ENCODE measurements around the gene TMEM151B. TPM values are rescaled to one million over a fixed set of nuclear protein-coding genes. Genes with fewer than 3 reads are reported as not detected.
A peak's percentile ranks its signal among the peaks of the same experiment; 100 is the strongest.
"Not testable (repeated sequence)": the region's sequence is repeated elsewhere in the genome, so short reads cannot be mapped to it uniquely, and the experiment has no call there.

TMEM151B gene
- total RNA-seq, 2 donors from 2014 or later, result 0.12 to 0.19 TPM

DNA sequence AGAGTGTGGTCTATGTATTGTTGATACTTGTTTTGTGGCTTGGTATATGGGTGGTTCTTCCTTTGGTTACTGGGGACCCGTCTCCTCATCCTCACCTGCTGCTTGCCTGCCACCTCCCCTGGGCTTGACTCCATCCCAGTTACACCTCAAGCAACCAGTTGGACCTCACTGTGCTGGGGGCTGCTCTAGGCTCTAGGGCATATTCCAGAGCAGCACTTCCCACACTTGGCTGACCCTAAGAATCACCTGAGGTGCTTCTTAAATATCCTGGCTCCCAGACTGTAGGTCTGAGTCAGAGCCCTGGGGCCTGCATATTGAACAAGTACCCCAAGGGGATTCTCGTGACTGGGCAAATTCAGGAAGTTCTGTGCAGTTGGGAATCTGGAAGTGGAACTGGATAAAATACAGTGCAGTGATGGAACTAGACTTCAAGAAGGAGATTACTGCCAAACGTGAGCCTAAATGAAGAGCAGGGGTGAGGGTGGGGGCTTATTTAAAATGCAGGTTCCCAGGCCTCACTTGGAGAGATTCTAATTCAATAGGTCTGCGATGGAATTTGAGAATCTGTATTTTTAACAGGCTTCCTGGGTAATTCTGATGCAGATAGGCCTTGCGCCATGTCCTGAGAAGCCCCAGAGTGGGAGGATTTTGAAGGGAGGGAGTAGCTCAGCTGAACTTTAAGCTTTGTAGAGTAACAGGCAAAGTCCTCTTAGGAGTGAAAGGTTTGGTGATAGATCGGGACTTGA, 79.8 kb downstream of the TMEM151B start:
- Histone ChIP-seq H3K27ac (no peak overlapping the region), H3K9me3 (no peaks in the 10 kb centered on the region), H3K4me1 (no peaks in the 10 kb centered on the region), H3K36me3 (no peaks in the 10 kb centered on the region), H3K27me3 (no peaks in the 10 kb centered on the region), H3K4me3 (no peak overlapping the region), H3K9ac (ENCODE audit: low read depth in 2 of 2, low read length in 2 of 2) (no peak overlapping the region)
- no peak for DNase-seq
- TF ChIP-seq, protein P1, sequence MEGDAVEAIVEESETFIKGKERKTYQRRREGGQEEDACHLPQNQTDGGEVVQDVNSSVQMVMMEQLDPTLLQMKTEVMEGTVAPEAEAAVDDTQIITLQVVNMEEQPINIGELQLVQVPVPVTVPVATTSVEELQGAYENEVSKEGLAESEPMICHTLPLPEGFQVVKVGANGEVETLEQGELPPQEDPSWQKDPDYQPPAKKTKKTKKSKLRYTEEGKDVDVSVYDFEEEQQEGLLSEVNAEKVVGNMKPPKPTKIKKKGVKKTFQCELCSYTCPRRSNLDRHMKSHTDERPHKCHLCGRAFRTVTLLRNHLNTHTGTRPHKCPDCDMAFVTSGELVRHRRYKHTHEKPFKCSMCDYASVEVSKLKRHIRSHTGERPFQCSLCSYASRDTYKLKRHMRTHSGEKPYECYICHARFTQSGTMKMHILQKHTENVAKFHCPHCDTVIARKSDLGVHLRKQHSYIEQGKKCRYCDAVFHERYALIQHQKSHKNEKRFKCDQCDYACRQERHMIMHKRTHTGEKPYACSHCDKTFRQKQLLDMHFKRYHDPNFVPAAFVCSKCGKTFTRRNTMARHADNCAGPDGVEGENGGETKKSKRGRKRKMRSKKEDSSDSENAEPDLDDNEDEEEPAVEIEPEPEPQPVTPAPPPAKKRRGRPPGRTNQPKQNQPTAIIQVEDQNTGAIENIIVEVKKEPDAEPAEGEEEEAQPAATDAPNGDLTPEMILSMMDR (IDR thresholded peaks at IDR 0.05), result no peak
- intact Hi-C loops (cut with DNase I), result no loop called here

DNA sequence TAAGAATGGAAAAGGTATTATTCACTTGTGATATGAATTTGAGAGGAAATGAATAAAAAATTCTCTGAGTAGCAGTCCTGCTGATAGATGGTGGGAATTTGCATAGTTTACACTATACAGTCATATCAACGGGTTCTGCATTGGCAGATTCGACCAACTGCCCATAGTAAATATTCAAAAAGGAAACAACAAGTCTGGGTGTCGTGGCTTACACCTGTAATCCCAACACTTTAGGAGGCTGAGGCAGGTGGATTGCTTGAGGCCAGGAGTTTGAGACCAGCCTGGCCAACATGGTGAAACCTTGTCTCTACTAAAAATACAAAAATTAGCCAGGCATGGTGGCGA, 80.4 kb downstream of the TMEM151B start:
- H3K4me1 ChIP-seq; DNase-seq; H3K4me3 ChIP-seq; H3K9me3 ChIP-seq; H3K9ac ChIP-seq (ENCODE audit: low read depth in 2 of 2, low read length in 2 of 2); intact Hi-C loops (cut with DNase I); H3K36me3 ChIP-seq; H3K27ac ChIP-seq; H3K27me3 ChIP-seq: not testable (repeated sequence)

DNA sequence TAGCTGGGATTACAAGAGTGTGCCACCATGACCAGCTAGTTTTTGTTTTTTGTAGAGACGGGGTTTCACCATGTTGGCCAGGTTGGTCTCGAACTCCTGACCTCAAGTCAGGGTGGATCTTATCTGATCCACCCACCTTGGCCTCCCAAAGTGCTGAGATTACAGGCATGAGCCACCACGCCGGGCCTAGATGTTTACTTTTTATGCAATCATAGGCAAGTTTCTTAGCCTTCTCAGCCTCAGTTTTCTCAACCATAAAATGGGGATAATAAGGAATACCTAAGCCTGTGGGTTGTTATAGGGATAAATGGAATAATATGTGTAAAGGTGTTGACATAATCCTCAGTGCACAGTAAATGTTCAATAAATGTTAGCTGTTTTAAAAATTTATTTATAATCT, 82.0 kb downstream of the TMEM151B start:
- Histone ChIP-seq H3K9me3 (no peaks in the 10 kb centered on the region), H3K4me3 (no peak overlapping the region), H3K27ac (no peak overlapping the region), H3K27me3 (no peaks in the 10 kb centered on the region), H3K4me1 (no peaks in the 10 kb centered on the region), H3K9ac (ENCODE audit: low read depth in 2 of 2, low read length in 2 of 2) (no peak overlapping the region), H3K36me3 (no peaks in the 10 kb centered on the region)
- intact Hi-C loops (cut with DNase I), result no loop called here
- TF ChIP-seq, protein P1 (IDR thresholded peaks at IDR 0.05), result no peak
- DNase-seq, result no peak

DNA sequence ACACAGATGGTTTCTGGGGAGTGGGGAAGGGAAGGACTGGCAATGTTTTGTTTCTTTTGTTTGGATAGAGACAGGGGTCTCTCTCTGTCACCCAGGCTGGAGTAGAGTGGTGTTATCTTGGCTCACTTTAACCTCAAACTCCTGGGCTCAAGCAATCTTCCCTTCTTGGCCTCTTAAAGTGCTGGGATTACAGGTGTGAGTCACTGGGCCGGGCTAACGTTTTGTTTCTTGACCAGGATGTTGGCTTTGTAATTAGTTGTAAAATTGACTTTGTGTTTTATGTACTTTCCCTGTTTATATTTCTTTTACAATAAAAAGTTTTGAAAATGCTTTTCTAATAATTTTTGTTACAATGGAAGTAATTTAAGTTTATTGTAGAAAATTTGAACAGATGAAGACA, 83.1 kb downstream of the TMEM151B start:
- intact Hi-C loops (cut with DNase I), result no loop called here
- Histone ChIP-seq H3K4me1 (no peaks in the 10 kb centered on the region), H3K27me3 (no peaks in the 10 kb centered on the region), H3K36me3 (no peaks in the 10 kb centered on the region), H3K9ac (ENCODE audit: low read depth in 2 of 2, low read length in 2 of 2) (no peak overlapping the region), H3K27ac (no peak overlapping the region), H3K9me3 (no peaks in the 10 kb centered on the region), H3K4me3 (no peak overlapping the region)
- peak; percentile 59 for DNase-seq
- TF ChIP-seq, protein P1 (IDR thresholded peaks at IDR 0.05), result no peak

DNA sequence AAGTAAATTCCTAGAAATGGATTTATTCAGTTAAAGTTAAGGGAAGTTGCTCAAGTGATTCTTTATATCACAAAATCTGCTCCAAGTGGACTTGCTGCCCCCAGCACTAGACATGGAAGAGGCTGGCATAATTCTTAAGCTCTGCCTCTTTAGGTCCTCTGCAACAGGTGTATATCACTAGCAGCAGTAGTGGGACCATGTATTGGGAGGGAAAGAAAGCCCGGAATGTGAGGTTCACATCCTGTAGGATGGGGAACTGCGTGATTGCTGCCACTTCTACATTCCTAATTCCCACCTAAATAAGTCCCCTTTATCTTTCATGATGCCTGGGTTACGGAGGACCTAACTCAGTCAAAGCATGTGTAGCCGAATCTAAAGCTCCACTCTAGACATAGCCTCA, 85.4 kb downstream of the TMEM151B start:
- Histone ChIP-seq H3K36me3 (no peaks in the 10 kb centered on the region), H3K27ac (no peak overlapping the region), H3K4me1 (no peaks in the 10 kb centered on the region), H3K27me3 (no peaks in the 10 kb centered on the region), H3K9me3 (no peaks in the 10 kb centered on the region), H3K4me3 (no peak overlapping the region), H3K9ac (ENCODE audit: low read depth in 2 of 2, low read length in 2 of 2) (no peak overlapping the region)
- DNase-seq, result no peak
- TF ChIP-seq, protein P1 (IDR thresholded peaks at IDR 0.05), result no peak
- intact Hi-C loops (cut with DNase I), result no loop called here

DNA sequence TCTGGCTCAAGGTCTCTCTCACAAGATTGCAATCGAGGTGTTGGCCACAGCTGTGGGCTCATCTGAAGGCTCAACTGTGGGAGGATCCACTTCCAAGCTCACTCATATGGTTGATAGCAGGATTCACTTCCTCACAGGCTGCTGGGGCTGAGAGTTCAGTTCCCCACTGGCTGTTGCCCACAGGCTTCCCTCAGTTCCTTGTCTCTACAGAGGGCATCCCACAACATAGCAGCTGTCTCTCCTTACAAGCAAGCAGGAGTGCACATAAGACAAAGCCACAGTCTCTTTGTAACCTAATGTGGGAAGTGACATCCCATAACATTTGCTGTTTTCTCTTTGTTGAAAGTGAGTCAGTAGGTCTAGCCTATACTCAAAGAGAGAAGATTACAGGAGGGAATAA, 86.2 kb downstream of the TMEM151B start:
- Histone ChIP-seq H3K36me3 (no peaks in the 10 kb centered on the region), H3K27me3 (no peaks in the 10 kb centered on the region), H3K4me3 (no peak overlapping the region), H3K9me3 (no peaks in the 10 kb centered on the region), H3K27ac (no peak overlapping the region), H3K4me1 (no peaks in the 10 kb centered on the region), H3K9ac (ENCODE audit: low read depth in 2 of 2, low read length in 2 of 2) (no peak overlapping the region)
- no peak for DNase-seq
- intact Hi-C loops (cut with DNase I), result no loop called here
- TF ChIP-seq, protein P1 (IDR thresholded peaks at IDR 0.05), result no peak

Other genes starting within 250 kb of the TMEM151B start
- 10 to 100 TPM; 72.0 to 77.7 TPM for gene MRPL14, start 143.0 kb upstream of the TMEM151B start, total RNA-seq
- 10 to 100 TPM; 74.3 to 95.3 TPM for gene TMEM63B, start 142.9 kb upstream of the TMEM151B start, total RNA-seq
- 1 to 10 TPM in 1 of 2 donors, not detected in 1; 2.0 TPM for gene CAPN11, start 111.6 kb upstream of the TMEM151B start, total RNA-seq
- not detected for gene MYMX, start 53.5 kb upstream of the TMEM151B start, total RNA-seq
- 10 to 100 TPM; 17.0 to 19.1 TPM for gene SLC29A1, start 46.9 kb upstream of the TMEM151B start, total RNA-seq
- 1,000 to 10,000 TPM in 1 of 2 donors, 100 to 1,000 TPM in 1; 409 to 1,163 TPM for gene HSP90AB1, start 23.3 kb upstream of the TMEM151B start, total RNA-seq
- 10 to 100 TPM; 42.7 to 52.2 TPM for gene SLC35B2, start 12.9 kb upstream of the TMEM151B start, total RNA-seq
- 10 to 100 TPM; 11.9 to 18.8 TPM for gene NFKBIE, start 4.9 kb upstream of the TMEM151B start, total RNA-seq
- 10 to 100 TPM in 1 of 2 donors, 1 to 10 TPM in 1; 9.0 to 27.7 TPM for gene AARS2, start 42.9 kb downstream of the TMEM151B start, total RNA-seq
- not detected for gene SPATS1, start 72.2 kb downstream of the TMEM151B start, total RNA-seq
- gene CDC5L, start 117.3 kb downstream of the TMEM151B start, total RNA-seq, result 10 to 100 TPM; 20.6 to 20.8 TPM

Data from colonic mucosa (tissue), 4 donors.